GM19351 (cell line): Measurements from ENCODE around the gene LRRC73.
"Not testable (repeated sequence)": the region's sequence is repeated elsewhere in the genome, so short reads cannot be mapped to it uniquely, and the experiment has no call there.

Source experiments
- ATAC-seq: cut with Tn5 transposase; IDR thresholded peaks from one replicate; pipeline ENCODE4 v1.9.1; 2021; ENCODE audit warnings: mild to moderate bottlenecking, moderate library complexity; ENCODE audit not compliant: unreplicated experiment

The LRRC73 gene

GRCh38 chr6:43467265-43467664, 42.9 kb downstream of the LRRC73 start:
- not testable (repeated sequence) for ATAC-seq

DNA sequence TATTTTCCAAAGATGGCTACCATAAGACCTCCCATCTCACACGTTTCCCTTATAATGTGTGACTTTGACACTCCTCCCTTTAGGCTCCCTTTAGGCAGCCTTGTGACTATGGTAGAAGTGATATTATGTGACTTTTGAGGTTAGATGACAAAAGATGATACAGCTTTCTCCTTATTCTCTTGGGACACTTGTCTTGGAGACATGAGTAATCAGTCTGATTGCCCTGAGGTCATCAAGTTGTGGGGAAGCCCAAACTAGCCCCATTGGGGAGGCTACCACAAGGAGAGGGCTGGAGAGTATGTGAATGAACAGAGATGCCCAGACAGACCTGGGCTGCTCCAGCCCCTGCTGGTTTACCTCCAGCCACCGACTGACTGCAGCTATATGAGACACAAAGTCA, 44.2 kb downstream of the LRRC73 start:
- ATAC-seq: no peak

- ATAC-seq: no peak
Observed at GRCh38 chr6:43464337-43464736, 45.8 kb downstream of the LRRC73 start.

DNA sequence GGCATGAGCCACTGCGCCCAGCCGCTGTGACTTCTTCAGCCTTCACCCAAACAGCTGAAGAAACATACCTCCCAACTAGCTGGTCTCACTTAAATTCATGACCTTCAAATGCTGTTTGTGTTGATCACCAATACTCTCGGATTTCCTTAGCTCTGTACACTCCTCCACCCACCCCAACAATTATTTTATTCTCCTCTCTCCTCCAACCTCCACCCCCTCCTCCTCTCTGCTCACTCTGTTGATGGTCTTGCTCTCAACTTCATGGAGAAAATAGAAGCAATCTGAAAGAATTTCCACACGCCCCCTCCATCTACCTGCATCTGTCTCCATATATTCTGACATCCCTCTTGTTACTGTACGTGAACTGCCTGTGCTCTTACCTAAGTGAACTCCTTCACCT, 48.2 kb downstream of the LRRC73 start:
- ATAC-seq: no peak

DNA sequence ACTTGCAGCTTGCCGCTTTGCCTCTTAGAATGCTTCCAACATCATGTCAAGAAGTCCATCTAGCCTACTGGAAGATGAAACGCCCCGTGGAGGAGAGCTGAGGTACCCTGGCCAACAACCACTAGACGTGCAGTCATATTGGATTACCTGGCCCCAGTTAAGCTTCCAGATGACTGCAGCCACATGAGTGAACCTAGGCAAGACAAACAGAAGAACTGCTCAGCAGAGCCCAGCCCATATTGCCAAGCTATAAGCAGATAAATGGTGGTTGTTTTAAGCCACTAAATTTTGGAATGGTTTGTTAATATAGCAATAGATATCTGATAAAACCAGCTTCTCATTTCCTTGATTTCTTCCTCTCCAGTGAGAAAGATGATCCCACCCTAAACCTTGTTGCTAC, 50.1 kb downstream of the LRRC73 start:
- ATAC-seq: no peak

- ATAC-seq: no peak
Observed at GRCh38 chr6:43459535-43459934, 50.6 kb downstream of the LRRC73 start.

GRCh38 chr6:43458154-43458553, 52.0 kb downstream of the LRRC73 start:
- ATAC-seq: not testable (repeated sequence)

DNA sequence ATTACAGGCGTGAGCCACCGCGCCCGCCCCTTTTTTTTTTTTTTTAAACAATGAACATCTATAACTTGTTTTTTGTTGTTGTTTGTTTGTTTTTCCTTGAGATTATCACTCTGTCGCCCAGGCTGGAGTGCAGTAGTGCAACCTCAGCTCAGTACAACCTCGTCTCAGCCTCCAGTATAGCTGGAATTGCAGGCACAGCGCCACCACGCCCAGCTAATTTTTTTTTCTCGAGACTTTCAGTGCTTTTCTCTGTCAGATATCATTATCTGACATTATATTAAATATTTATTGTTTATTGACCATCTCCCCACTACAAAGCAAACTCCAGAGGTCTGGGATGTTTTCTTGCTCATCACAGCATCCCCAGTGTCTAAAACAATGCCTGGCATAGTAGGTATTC, 52.5 kb downstream of the LRRC73 start:
- ATAC-seq: no peak
